Placental epithelial cell (primary cell): ENCODE measurements around the gene FAM219B. TPM values are rescaled to one million over a fixed set of nuclear protein-coding genes. Genes with fewer than 3 reads are reported as not detected.

Experiments
- total RNA-seq: library from RNA; depleted of rRNA; stranded (reverse); fragments of >200 nt; gene quantifications from 2 replicates; pipeline ENCODE4 v1.2.3, GENCODE V29; 2012

FAM219B gene
- total RNA-seq, result 30.1 and 31.4 TPM in 2 replicates

GRCh38 chr15:74906450-74907162 lies at the start of gene FAM219B:
FAM219B (minus strand) TSS chr15:74906851; CDS start chr15:74906800, 51 bp downstream.

GRCh38 chr15:74937590-74938371 lies 31.1 kb upstream of the FAM219B start, which contains the start of gene COX5A:
COX5A (minus strand) TSS chr15:74938073; CDS start chr15:74938014, 59 bp downstream.

GRCh38 chr15:74889883-74890664 lies 16.6 kb downstream of the FAM219B start, which contains the start of gene MPI:
MPI (plus strand) TSS chr15:74890042; CDS start chr15:74890074, 32 bp downstream.

GRCh38 chr15:74873036-74873755 lies 33.5 kb downstream of the FAM219B start, which contains the start of gene SCAMP2:
SCAMP2 (minus strand) TSS chr15:74873365; CDS start chr15:74873255, 110 bp downstream.

Other genes with a start within 250 kb of the FAM219B start
- gene EDC3, start 210.8 kb downstream of the FAM219B start, total RNA-seq, result 10.6 and 14.0 TPM in 2 replicates
- 0.11 TPM in 1 of 2 replicates, not detected in the other for gene CYP1A1, start 181.3 kb downstream of the FAM219B start, total RNA-seq
- not detected in 2 replicates for gene CYP1A2, start 158.0 kb downstream of the FAM219B start, total RNA-seq
- 20.3 and 27.1 TPM in 2 replicates for gene CSK, start 124.8 kb downstream of the FAM219B start, total RNA-seq
- gene LMAN1L, start 94.0 kb downstream of the FAM219B start, total RNA-seq, result 0.11 TPM in 1 of 2 replicates, not detected in the other
- not detected in 2 replicates for gene CPLX3, start 80.2 kb downstream of the FAM219B start, total RNA-seq
- gene ULK3, start 63.7 kb downstream of the FAM219B start, total RNA-seq, result 6.3 and 8.2 TPM in 2 replicates
- 29.8 and 54.7 TPM in 2 replicates for gene SCAMP2, start 33.5 kb downstream of the FAM219B start, total RNA-seq
- 36.5 and 63.0 TPM in 2 replicates for gene MPI, start 16.8 kb downstream of the FAM219B start, total RNA-seq
- 23.9 and 32.9 TPM in 2 replicates for gene COX5A, start 31.2 kb upstream of the FAM219B start, total RNA-seq
- gene RPP25, start 49.9 kb upstream of the FAM219B start, total RNA-seq, result 0.98 and 2.0 TPM in 2 replicates
- gene SCAMP5, start 88.7 kb upstream of the FAM219B start, total RNA-seq, result 0.39 and 0.87 TPM in 2 replicates
- gene PPCDC, start 116.7 kb upstream of the FAM219B start, total RNA-seq, result 11.2 and 12.2 TPM in 2 replicates